ENCODE data around the gene FN3KRP.
"Not testable (repeated sequence)": the region's sequence is repeated elsewhere in the genome, so short reads cannot be mapped to it uniquely, and the experiment has no call there.

The FN3KRP gene

DNA sequence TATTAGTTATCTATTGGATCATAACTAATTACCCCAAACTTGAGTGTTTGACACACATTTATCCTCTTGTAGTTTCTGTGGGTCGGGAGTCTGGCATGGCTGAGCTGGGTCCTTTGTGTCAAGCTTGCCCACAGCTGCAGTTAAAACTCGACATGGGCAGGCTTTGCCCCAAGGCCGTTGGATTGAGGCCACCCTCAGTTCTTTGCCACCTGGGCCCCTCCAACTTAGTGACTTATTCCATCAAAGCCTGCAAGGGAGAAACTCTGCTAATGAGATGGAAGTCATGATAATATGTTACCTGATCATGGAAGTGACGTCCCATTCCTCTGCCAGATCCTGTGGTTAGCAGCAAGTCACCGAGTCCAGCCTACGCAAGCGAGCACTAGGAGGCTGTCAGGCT, 52.5 kb downstream of the FN3KRP start:
- Mint-ChIP-seq H3K27ac (no peak overlapping the region), H3K36me3 (peaks cover 80% of the 10 kb centered on the region), H3K9me3 (no peaks in the 10 kb centered on the region), H3K4me3 (no peak overlapping the region), H3K4me1 (peaks cover 13% of the 10 kb centered on the region)
- no peak for ATAC-seq
- no peak for DNase-seq (ENCODE audit: low spot score in 2 of 2)

DNA sequence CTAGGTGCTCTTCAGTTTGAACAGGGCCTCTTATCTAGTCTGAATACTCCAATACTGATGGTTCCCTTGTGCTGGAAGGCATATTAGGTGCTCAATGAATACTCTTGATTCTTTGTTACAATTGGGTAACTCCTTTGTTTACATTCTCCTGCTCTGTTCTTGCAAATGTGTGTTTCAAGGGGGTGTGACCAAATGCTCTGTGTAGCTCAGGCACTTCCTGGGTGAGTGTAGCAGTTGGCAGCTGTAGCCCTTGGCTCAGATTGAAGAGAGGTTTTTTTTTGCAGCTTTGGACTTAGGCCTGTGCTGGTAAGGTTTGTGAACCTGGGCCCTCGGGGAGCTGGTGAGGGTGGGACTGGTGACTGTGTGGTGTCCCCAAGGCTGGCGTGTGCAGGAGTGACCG, 55.5 kb downstream of the FN3KRP start:
- Mint-ChIP-seq H3K36me3 (peaks cover 58% of the 10 kb centered on the region), H3K4me1 (peaks cover 24% of the 10 kb centered on the region), H3K4me3 (no peak overlapping the region), H3K9me3 (no peaks in the 10 kb centered on the region), H3K27ac (no peak overlapping the region)
- DNase-seq (ENCODE audit: low spot score in 2 of 2) (no peak), ATAC-seq (no peak)

DNA sequence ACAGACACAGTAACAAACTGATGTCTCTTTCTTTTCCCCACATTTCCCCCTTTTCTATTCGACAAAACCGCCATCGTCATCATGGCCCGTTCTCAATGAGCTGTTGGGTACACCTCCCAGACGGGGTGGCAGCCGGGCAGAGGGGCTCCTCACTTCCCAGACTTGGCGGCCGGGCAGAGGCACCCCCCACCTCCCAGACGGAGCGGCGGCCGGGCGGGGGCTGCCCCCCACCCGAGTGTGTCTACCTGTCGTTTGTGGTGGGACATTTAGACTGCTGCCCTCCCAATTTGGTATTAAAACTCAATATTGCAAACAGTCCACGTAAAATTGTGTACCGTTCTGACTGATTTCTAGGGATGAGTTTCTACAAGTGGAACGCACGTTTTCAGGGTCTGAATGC, 58.0 kb downstream of the FN3KRP start:
- peaks cover 34% of the 10 kb centered on the region for H3K36me3 Mint-ChIP-seq
- H3K4me1 Mint-ChIP-seq, result peaks cover 29% of the 10 kb centered on the region
- peak overlapping the region; percentile 40 for H3K4me3 Mint-ChIP-seq
- H3K9me3 Mint-ChIP-seq; H3K27ac Mint-ChIP-seq; DNase-seq (ENCODE audit: low spot score in 2 of 2); ATAC-seq: not testable (repeated sequence)

DNA sequence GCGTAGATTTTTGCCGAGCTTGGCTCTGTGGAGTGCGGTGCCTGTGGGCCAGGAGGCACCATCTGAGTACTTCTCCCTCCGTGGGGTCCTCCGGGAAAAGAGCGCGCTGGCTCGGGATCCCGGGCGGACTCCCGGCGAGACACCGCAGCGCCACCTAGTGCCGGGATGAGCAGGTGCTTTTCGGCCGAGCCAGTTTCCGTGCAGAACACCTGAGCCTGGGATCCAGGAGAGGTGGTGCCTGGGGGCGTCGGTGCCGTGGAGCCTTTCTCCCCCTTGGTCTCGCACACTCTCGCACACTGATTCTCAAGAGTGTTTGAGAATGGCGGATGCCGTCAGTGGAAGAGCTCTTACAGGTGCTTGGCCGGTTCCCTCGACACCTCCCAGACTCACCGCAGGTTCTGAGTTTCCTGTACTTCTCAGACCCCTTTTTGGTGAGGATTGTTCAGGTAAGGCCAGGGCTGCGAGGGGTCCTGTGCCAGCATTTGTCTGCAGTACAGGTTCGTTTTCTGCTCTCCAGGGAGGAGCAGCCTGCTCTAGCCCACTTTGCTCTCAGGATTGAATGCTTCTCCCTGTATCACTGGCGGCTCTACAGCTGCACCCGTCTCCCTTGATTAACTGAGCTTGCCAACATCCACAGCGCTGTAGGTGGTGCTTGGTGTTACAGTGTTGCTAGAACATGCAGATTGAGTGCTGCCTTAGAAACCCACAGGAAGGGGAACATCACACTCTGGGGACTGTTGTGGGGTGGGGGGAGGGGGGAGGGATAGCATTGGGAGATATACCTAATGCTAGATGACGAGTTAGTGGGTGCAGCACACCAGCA, 58.7 kb downstream of the FN3KRP start:
- peak overlapping the region; percentile 58 for H3K27ac Mint-ChIP-seq
- H3K36me3 Mint-ChIP-seq, result peaks cover 26% of the 10 kb centered on the region
- H3K9me3 Mint-ChIP-seq, result no peaks in the 10 kb centered on the region
- DNase-seq (ENCODE audit: low spot score in 2 of 2) (peak; percentile 35 to 65), ATAC-seq (peak; percentile 68)
- peaks cover 29% of the 10 kb centered on the region for H3K4me1 Mint-ChIP-seq
- peak overlapping the region; percentile 40 for H3K4me3 Mint-ChIP-seq

DNA sequence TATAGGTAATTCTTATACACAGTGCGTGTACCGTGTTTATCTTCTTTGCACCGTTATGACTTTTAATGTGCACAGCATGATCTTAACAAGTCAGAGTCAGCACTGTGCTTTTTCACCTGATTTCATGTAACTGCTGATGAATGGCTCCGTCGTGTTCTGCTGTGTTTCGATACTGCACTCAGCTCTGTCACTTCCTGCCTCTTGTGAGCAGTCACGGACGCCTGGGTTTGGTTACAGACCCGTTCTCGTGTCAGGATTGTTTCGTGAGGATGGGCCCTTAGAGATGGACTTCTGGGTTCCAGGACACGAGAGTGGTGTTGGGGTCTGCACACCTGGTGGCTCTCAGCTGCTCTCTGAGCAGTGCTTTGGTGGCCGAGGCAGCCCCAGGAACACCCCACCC, 59.9 kb downstream of the FN3KRP start:
- Mint-ChIP-seq H3K36me3 (peaks cover 14% of the 10 kb centered on the region), H3K4me1 (peaks cover 29% of the 10 kb centered on the region), H3K4me3 (peak overlapping the region; percentile 40), H3K9me3 (no peaks in the 10 kb centered on the region), H3K27ac (peak overlapping the region; percentile 68)
- peak in 1 of 2 donors; percentile 58 for DNase-seq (ENCODE audit: low spot score in 2 of 2)
- peak; percentile 83 for ATAC-seq

Data from stimulated activated effector memory CD8-positive, alpha-beta T cell treated with anti-CD3 and anti-CD28 coated beads, Interleukin-12 subunit alpha, Interleukin-12 subunit beta, amount 100 ng/mL, for 72 hours (primary cell).